Adrenal gland (tissue), 5 donors: Measurements from ENCODE around the gene PPFIA2.

Source experiments
- POLR2A ChIP-seq, 2 donors: fragments of 450-650 bp; IDR thresholded peaks; one replicate each; pipeline ENCODE4 v1.6.1; 2017; ENCODE audit warnings: antibody characterized with exemption in 2 of 2, mild to moderate bottlenecking in 2 of 2, moderate library complexity in 1 of 2
- TF ChIP-seq, protein P1 (sequence below), 6 experiments: fragments of 450-650 bp in 4 of 6; fragments of 200-600 bp in 2 of 6; sonication (generic) in 1 of 6; IDR thresholded peaks; 1 replicate in 5 of 6; 2 replicates in 1 of 6; pipeline versions ENCODE4 v1.5.1 to v1.8.0; 2016 to 2021; ENCODE audit warnings: antibody characterized with exemption in 6 of 6, mild to moderate bottlenecking in 2 of 6, moderate library complexity in 1 of 6
- donor health status: DM: no; HTN: no; CAD: no.

DNA sequence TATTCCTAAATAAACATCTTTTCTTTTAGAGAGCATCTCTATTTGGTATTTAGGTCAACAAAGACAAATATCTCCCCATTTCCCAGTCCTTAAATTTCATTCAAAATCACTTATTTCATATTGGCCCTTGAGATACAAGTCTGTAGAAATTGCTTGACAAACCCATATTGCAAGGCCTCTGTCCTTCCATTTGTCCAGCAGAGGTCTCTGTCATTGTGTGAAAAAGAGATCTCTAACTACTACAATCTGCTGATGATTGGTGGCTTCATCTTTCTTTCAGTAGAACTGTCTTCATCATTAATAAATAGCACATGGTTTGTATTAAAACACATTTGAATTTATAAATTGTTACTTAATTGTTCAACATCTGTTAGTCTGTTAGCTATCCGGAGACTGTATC is 428.7 kb downstream of the PPFIA2 start:
- TF ChIP-seq, protein P1, sequence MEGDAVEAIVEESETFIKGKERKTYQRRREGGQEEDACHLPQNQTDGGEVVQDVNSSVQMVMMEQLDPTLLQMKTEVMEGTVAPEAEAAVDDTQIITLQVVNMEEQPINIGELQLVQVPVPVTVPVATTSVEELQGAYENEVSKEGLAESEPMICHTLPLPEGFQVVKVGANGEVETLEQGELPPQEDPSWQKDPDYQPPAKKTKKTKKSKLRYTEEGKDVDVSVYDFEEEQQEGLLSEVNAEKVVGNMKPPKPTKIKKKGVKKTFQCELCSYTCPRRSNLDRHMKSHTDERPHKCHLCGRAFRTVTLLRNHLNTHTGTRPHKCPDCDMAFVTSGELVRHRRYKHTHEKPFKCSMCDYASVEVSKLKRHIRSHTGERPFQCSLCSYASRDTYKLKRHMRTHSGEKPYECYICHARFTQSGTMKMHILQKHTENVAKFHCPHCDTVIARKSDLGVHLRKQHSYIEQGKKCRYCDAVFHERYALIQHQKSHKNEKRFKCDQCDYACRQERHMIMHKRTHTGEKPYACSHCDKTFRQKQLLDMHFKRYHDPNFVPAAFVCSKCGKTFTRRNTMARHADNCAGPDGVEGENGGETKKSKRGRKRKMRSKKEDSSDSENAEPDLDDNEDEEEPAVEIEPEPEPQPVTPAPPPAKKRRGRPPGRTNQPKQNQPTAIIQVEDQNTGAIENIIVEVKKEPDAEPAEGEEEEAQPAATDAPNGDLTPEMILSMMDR (IDR thresholded peaks at IDR 0.05), result no peak
- TF ChIP-seq POLR2A (IDR thresholded peaks at IDR 0.05), result no peak
